GM21825 (cell line): ENCODE data around the gene FBXO8.
"Not testable (repeated sequence)": the region's sequence is repeated elsewhere in the genome, so short reads cannot be mapped to it uniquely, and the experiment has no call there.

Experiments used
- ATAC-seq: cut with Tn5 transposase; IDR thresholded peaks from one replicate; pipeline ENCODE4 v1.9.1; 2021; ENCODE audit warnings: mild to moderate bottlenecking, moderate library complexity; ENCODE audit not compliant: unreplicated experiment

FBXO8 gene

GRCh38 chr4:174283507-174284471, at the start of gene FBXO8, which contains the start of gene CEP44:
TSS of gene FBXO8 (minus strand) at chr4:174283667. CDS start at chr4:174263092, 20,575 bp downstream.
TSS of gene CEP44 (plus strand) at chr4:174283911. CDS start at chr4:174299122, 15,211 bp downstream.
- peak; percentile 62 for ATAC-seq

GRCh38 chr4:174332741-174333493, 49.5 kb upstream of the FBXO8 start:
- ATAC-seq: no peak

GRCh38 chr4:174324725-174325124, 41.3 kb upstream of the FBXO8 start:
- no peak for ATAC-seq

- ATAC-seq: no peak
Observed at GRCh38 chr4:174324236-174324635, 40.8 kb upstream of the FBXO8 start.

GRCh38 chr4:174320494-174321199, 37.2 kb upstream of the FBXO8 start:
- ATAC-seq: no peak

- ATAC-seq: no peak
Observed at GRCh38 chr4:174318829-174319764, 35.6 kb upstream of the FBXO8 start.

GRCh38 chr4:174317531-174317930, 34.1 kb upstream of the FBXO8 start:
- ATAC-seq: no peak

GRCh38 chr4:174316954-174317353, 33.5 kb upstream of the FBXO8 start:
- no peak for ATAC-seq

- no peak for ATAC-seq
Observed at GRCh38 chr4:174316546-174316945, 33.1 kb upstream of the FBXO8 start.

GRCh38 chr4:174314770-174315169, 31.3 kb upstream of the FBXO8 start:
- no peak for ATAC-seq

GRCh38 chr4:174314274-174314673, 30.8 kb upstream of the FBXO8 start:
- ATAC-seq: no peak

- ATAC-seq: no peak
Observed at GRCh38 chr4:174312993-174313392, 29.5 kb upstream of the FBXO8 start.

- ATAC-seq: no peak
Observed at GRCh38 chr4:174307694-174308093, 24.2 kb upstream of the FBXO8 start.

GRCh38 chr4:174305961-174306360, 22.5 kb upstream of the FBXO8 start:
- no peak for ATAC-seq

- ATAC-seq: no peak
Observed at GRCh38 chr4:174304664-174305063, 21.2 kb upstream of the FBXO8 start.

- ATAC-seq: no peak
Observed at GRCh38 chr4:174303687-174304086, 20.2 kb upstream of the FBXO8 start.

- not testable (repeated sequence) for ATAC-seq
Observed at GRCh38 chr4:174295142-174295541, 11.7 kb upstream of the FBXO8 start.

GRCh38 chr4:174294641-174295040, 11.2 kb upstream of the FBXO8 start:
- ATAC-seq: not testable (repeated sequence)

GRCh38 chr4:174292473-174292872, 9.0 kb upstream of the FBXO8 start:
- no peak for ATAC-seq

GRCh38 chr4:174286870-174287269, 3.4 kb upstream of the FBXO8 start:
- no peak for ATAC-seq
